ENCODE measurements around the gene FAHD1.

- no peak for TF ChIP-seq CTCF (IDR thresholded peaks at IDR 0.05)
- TF ChIP-seq POLR2A (IDR thresholded peaks at IDR 0.05) = no peak
- no peak for TF ChIP-seq POLR2AphosphoS5 (IDR thresholded peaks at IDR 0.05; ENCODE audit: insufficient read depth in 1 of 2, low read depth in 1 of 2)
Measured at GRCh38 chr16:1784977-1785845, 41.8 kb upstream of the FAHD1 start.
